K562 (cell line): Measurements from ENCODE around the gene SF3B4. TPM values are rescaled to one million over a fixed set of nuclear protein-coding genes. Genes with fewer than 3 reads are reported as not detected.

ENCODE experiments used
- ATAC-seq: fragments of 200-7000 bp; cut with Tn5 transposase; 3 replicates; pipeline ENCODE4 v1.9.1; 2020; ENCODE audit warnings: moderate library complexity
- BruUV-seq: library from RNA; stranded (reverse); fragments of 400-500 nt; replicated peaks from 2 replicates; lab custom pipeline; 2021; lab: Mats Ljungman, UMichigan
- CTCF ChIA-PET: fragments of 300-600 bp; formaldehyde crosslinking; extraction: SDS; loops from one replicate; lab custom pipeline; 2021; ENCODE audit warnings: low intra/inter-chr PET ratio; lab: Yijun Ruan, JAX
- POLR2A ChIA-PET: fragments of 300-600, 350-650 bp; sonication (Branson Sonifier 250); formaldehyde crosslinking; extraction: SDS; loops from one replicate; lab custom pipeline; 2021; ENCODE audit warnings: antibody characterized with exemption, inconsistent platforms; lab: Yijun Ruan, JAX
- DNase-seq, 4 experiments: peaks; one replicate each; pipeline versions ENCODE4 v3.0.0 to v3.0.0-alpha.2; 2011 to 2018; ENCODE audit warnings: low spot score in 3 of 4, mixed read lengths in 3 of 4; ENCODE audit errors: extremely low read depth in 1 of 4
- FAIRE-seq: peaks from 2 replicates; lab custom pipeline; 2011; peaks lifted over from hg19 to GRCh38; lab: Jason Lieb, UNC
- H2AFZ ChIP-seq: 2 replicates; pipeline ENCODE4 v1.6.0; 2011; ENCODE audit warnings: low read depth, low read length, control low read depth, inconsistent platforms
- H3K27ac ChIP-seq: fragments of 200-600 bp; 3 replicates; pipeline ENCODE4 v1.8.0; 2011; ENCODE audit warnings: low read depth, mild to moderate bottlenecking, control low read depth, inconsistent platforms, low read length, moderate library complexity, mixed read lengths; ENCODE audit errors: extremely low read depth
- H3K27me3 ChIP-seq, 2 experiments: fragments of 300-600 bp in 1 of 2; 2 replicates in 1 of 2; 3 replicates in 1 of 2; pipeline versions ENCODE4 v1.6.0 to v1.8.0; 2011; ENCODE audit warnings: inconsistent platforms in 2 of 2, low read length in 2 of 2, mild to moderate bottlenecking in 1 of 2, mixed read lengths in 1 of 2, moderate library complexity in 1 of 2; ENCODE audit not compliant: control insufficient read depth in 2 of 2, insufficient read depth in 2 of 2
- H3K36me3 ChIP-seq: fragments of 300-600 bp; 3 replicates; pipeline ENCODE4 v1.8.0; 2011; ENCODE audit warnings: mild to moderate bottlenecking, low read length, inconsistent platforms; ENCODE audit not compliant: control insufficient read depth, insufficient read depth
- H3K4me1 ChIP-seq, 2 experiments: fragments of 200-600 bp in 1 of 2; replicated peaks in 1 of 2; 2 replicates in 1 of 2; 3 replicates in 1 of 2; pipeline versions ENCODE4 v1.5.1 to v1.8.0; 2011; ENCODE audit warnings: inconsistent platforms in 2 of 2, low read length in 2 of 2, mild to moderate bottlenecking in 1 of 2, mixed read lengths in 1 of 2, moderate library complexity in 1 of 2; ENCODE audit not compliant: control insufficient read depth in 2 of 2, insufficient read depth in 2 of 2
- H3K4me2 ChIP-seq: 2 replicates; pipeline ENCODE4 v1.6.1; 2011; ENCODE audit warnings: low read length, control low read depth, inconsistent platforms, mixed read lengths; ENCODE audit not compliant: insufficient read depth
- H3K4me3 ChIP-seq: fragments of 200-600 bp; sonication (generic), shearing (Covaris generic); 2 replicates; pipeline ENCODE4 v1.5.1; 2016; ENCODE audit warnings: control low read depth, inconsistent platforms
- H3K79me2 ChIP-seq: fragments of 200-600 bp; 3 replicates; pipeline ENCODE4 v1.8.0; 2011; ENCODE audit warnings: low read length, inconsistent platforms; ENCODE audit not compliant: control insufficient read depth, insufficient read depth
- H3K9ac ChIP-seq, 2 experiments: 2 replicates each; pipeline versions ENCODE4 v1.6.0 to v1.6.1; 2011; ENCODE audit warnings: low read depth in 2 of 2, low read length in 2 of 2, control low read depth in 1 of 2, inconsistent platforms in 1 of 2, mild to moderate bottlenecking in 1 of 2, mixed read lengths in 1 of 2; ENCODE audit not compliant: insufficient read depth in 1 of 2
- H3K9me1 ChIP-seq: one replicate; pipeline ENCODE4 v1.6.0; 2011; ENCODE audit warnings: inconsistent platforms, mild to moderate bottlenecking, low read length, moderate library complexity; ENCODE audit not compliant: control insufficient read depth, insufficient read depth
- H3K9me3 ChIP-seq: replicated peaks from 2 replicates; pipeline ENCODE4 v1.5.1; 2011; ENCODE audit warnings: low read depth, low read length, inconsistent platforms; ENCODE audit not compliant: control insufficient read depth, insufficient read depth
- H4K20me1 ChIP-seq: replicated peaks from 2 replicates; pipeline ENCODE4 v1.6.1; 2011; ENCODE audit warnings: low read length, inconsistent platforms, mixed read lengths; ENCODE audit not compliant: control insufficient read depth, insufficient read depth
- E2F1 ChIP-seq: sonication (generic); formaldehyde crosslinking; IDR thresholded peaks from 2 replicates; pipeline ENCODE4 v1.8.1; 2023; ENCODE audit warnings: mild to moderate bottlenecking, missing genetic modification reagents, moderate library complexity
- MXI1 ChIP-seq: IDR thresholded peaks from 2 replicates; pipeline ENCODE4 v1.6.1; 2011; ENCODE audit warnings: low read depth, mild to moderate bottlenecking, improper control_type of control experiment, low read length
- NR4A1 ChIP-seq, 2 experiments: fragments of 250-450 bp in 1 of 2; fragments of 450-650 bp in 1 of 2; sonication (Bioruptor Pico) in 1 of 2; IDR thresholded peaks; 2 replicates each; pipeline versions ENCODE4 v1.4.0 to v1.6.1; 2016 to 2020; ENCODE audit warnings: mild to moderate bottlenecking in 2 of 2, missing compliant biosample characterization in 1 of 2, missing genetic modification characterization in 1 of 2, moderate library complexity in 1 of 2
- U2AF1 ChIP-seq: fragments of 200-400 bp; formaldehyde crosslinking; optimal IDR thresholded peaks from 2 replicates; pipeline ENCODE3; 2017; ENCODE audit warnings: mild to moderate bottlenecking, low read depth, low read length, moderate library complexity
- ZBED1 ChIP-seq: IDR thresholded peaks from 2 replicates; pipeline ENCODE4 v1.6.1; 2014
- ZBTB1 ChIP-seq: sonication (generic); formaldehyde crosslinking; IDR thresholded peaks from 2 replicates; pipeline ENCODE4 v1.8.1; 2023; ENCODE audit warnings: missing genetic modification reagents, low read depth, mild to moderate bottlenecking, borderline replicate concordance
- ZNF57 ChIP-seq: fragments of 450-650 bp; formaldehyde crosslinking; IDR thresholded peaks from 2 replicates; pipeline ENCODE4 v1.4.0; 2020; ENCODE audit warnings: mild to moderate bottlenecking, moderate library complexity
- ZNF785 ChIP-seq: fragments of 250-450 bp; sonication (Bioruptor Pico); IDR thresholded peaks from 2 replicates; pipeline ENCODE4 v1.4.0; 2020; ENCODE audit warnings: mild to moderate bottlenecking
- WGBS: fragments of 100-300 bp; shearing (Covaris generic); methylation state at CpG from one replicate; pipeline ENCODE4 v1.1.6; 2016; ENCODE audit warnings: low coverage, mixed read lengths; ENCODE audit not compliant: insufficient coverage; ENCODE audit errors: missing lambda C conversion rate; 5-methylcytosine and 5-hydroxymethylcytosine counted together
- in situ Hi-C: fragments of 300-500 bp; cut with MboI; formaldehyde crosslinking; loops from 4 replicates; pipeline ENCODE4 v1.15.0; 2018; ENCODE audit warnings: inconsistent platforms, mixed read lengths
- intact Hi-C: fragments of 100-400 bp; cut with micrococcal nuclease; formaldehyde crosslinking; loops from 2 replicates; pipeline ENCODE4 v1.14.2; 2022
- polyA plus RNA-seq, 8 experiments: library from polyadenylated mRNA; depleted of rRNA in 4 of 8; stranded (reverse) in 5 of 8; unstranded in 3 of 8; fragments of >200 nt; fragmentation: Nextera tagmentation in 2 of 8; fragmentation: Illumina TruSeq in 1 of 8; extraction: Ambion mirVana in 2 of 8; extraction: Trizol in 1 of 8; gene quantifications; 2 replicates each; pipeline versions ENCODE4 v1.2.1 to v1.2.3, GENCODE V29; 2011 to 2014; ENCODE audit warnings: inconsistent platforms in 1 of 8, missing spikeins in 1 of 8
- total RNA-seq, 7 experiments: library from RNA; depleted of rRNA in 6 of 7; stranded (reverse); fragments of >200 nt in 6 of 7; fragmentation: Illumina TruSeq in 2 of 7; extraction: Trizol in 2 of 7; gene quantifications; 2 replicates each; pipeline versions ENCODE4 v1.2.1 to v1.2.3, GENCODE V29; 2011 to 2021; ENCODE audit warnings: low replicate concordance in 1 of 7
- TF ChIP-seq, protein P1 (sequence below), 2 experiments: fragments of 450-650 bp in 1 of 2; IDR thresholded peaks; 2 replicates each; pipeline ENCODE4 v1.6.1; 2011 to 2017; ENCODE audit warnings: low read depth in 2 of 2, antibody characterized with exemption in 1 of 2, borderline replicate concordance in 1 of 2, low read length in 1 of 2, mild to moderate bottlenecking in 1 of 2, mixed read lengths in 1 of 2; ENCODE audit not compliant: control insufficient read depth in 1 of 2
- TF ChIP-seq, protein P2 (sequence below): fragments of 150-350 bp; IDR thresholded peaks from 2 replicates; pipeline ENCODE4 v1.6.1; 2014; ENCODE audit warnings: low read depth, mild to moderate bottlenecking, low read length, borderline replicate concordance

SF3B4 gene
- total and polyA plus RNA-seq, 9 of the 15 experiments (the other 6 are each of a cell fraction or from before 2014, with no cell fraction given), result 3.0 to 88.0 (median 26.1) TPM

DNA sequence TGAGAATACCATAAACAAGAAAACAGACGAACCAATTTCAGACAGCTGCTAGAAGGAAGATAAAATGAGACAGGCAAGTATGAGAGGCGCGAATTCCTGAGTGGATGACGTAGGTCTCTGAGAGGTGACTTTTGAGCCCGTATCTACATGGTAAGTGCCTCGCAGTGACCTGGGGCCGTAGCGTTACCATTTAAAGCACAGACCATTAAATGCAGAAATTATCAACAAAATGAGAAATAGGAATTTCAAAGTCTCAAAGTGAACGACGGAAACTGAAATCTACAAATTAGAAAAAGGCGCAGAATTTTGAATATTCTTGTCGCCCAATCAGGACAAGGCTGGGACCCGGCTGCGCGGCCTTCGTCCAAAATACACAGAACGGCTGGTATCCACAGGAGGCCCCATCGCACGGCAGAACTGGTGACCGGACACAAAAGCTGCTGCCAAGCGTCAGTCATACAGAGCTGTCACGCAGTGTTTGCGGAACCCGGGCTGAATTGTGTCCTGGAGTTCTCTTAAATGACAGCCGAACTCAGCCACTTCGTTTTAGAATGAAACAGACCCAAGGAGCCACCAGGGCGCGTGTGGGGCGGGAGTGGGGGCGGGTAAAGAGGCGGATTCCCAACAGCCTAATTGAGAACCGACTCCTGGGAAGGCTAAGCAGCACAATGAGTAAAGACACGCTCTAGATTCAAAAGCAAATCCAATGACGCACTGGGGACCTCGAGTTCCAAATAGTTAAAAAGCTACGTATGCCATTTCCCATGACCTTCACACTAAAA, 42.1 kb downstream of the SF3B4 start:
- ATAC-seq (peak; percentile 31), DNase-seq (peak; percentile 51 to 80 (median 56)), FAIRE-seq (peak; percentile 76)
- Histone ChIP-seq H3K27ac (peak overlapping the region; percentile 98), H2AFZ (no peak overlapping the region), H3K4me1 (peaks cover 8 to 21% of the 10 kb centered on the region in 2 experiments), H3K79me2 (peaks cover 56% of the 10 kb centered on the region), H3K9me3 (no peaks in the 10 kb centered on the region), H3K27me3 (no peaks in the 10 kb centered on the region), H3K4me2 (peak overlapping the region; percentile 88), H3K9ac (peak overlapping the region; percentile 96 to 98), H3K9me1 (no peaks in the 10 kb centered on the region), H4K20me1 (peaks cover 27% of the 10 kb centered on the region), H3K36me3 (peaks cover 9% of the 10 kb centered on the region; the same call in 2 of the 3 replicates), H3K4me3 (peak overlapping the region; percentile 64)
- no TSS peak for BruUV-seq
- POLR2A ChIA-PET, result interaction anchor here (0.7 to 5.9 kb wide), 39 partner anchors 8 to 410 kb away, joined by 3 to 71 read pairs (median 5); partner anchors contain the start of genes MTMR11, OTUD7B, PLEKHO1 and SF3B4
- in situ Hi-C loops, result loop anchor here (5.0 kb wide), 1 partner anchor 43 kb away; a partner anchor contains a TSS
- WGBS, result under 1% methylated on average over 36 of the region's 36 CpGs
- intact Hi-C loops, result no loop called here
- CTCF ChIA-PET, result no interaction called here
- no peak for TF ChIP-seq ZNF785
- TF ChIP-seq, protein P1, sequence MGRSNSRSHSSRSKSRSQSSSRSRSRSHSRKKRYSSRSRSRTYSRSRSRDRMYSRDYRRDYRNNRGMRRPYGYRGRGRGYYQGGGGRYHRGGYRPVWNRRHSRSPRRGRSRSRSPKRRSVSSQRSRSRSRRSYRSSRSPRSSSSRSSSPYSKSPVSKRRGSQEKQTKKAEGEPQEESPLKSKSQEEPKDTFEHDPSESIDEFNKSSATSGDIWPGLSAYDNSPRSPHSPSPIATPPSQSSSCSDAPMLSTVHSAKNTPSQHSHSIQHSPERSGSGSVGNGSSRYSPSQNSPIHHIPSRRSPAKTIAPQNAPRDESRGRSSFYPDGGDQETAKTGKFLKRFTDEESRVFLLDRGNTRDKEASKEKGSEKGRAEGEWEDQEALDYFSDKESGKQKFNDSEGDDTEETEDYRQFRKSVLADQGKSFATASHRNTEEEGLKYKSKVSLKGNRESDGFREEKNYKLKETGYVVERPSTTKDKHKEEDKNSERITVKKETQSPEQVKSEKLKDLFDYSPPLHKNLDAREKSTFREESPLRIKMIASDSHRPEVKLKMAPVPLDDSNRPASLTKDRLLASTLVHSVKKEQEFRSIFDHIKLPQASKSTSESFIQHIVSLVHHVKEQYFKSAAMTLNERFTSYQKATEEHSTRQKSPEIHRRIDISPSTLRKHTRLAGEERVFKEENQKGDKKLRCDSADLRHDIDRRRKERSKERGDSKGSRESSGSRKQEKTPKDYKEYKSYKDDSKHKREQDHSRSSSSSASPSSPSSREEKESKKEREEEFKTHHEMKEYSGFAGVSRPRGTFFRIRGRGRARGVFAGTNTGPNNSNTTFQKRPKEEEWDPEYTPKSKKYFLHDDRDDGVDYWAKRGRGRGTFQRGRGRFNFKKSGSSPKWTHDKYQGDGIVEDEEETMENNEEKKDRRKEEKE (IDR thresholded peaks at IDR 0.05; ENCODE audit: borderline replicate concordance in 1 of 2, control insufficient read depth in 1 of 2, low read depth in 2 of 2, low read length in 1 of 2), result peak in 1 of 2 experiments; percentile 63; a peak in 2 of 4 replicates
- TF ChIP-seq ZBTB1 (CRISPR knock-in tag), result peak; percentile 71; the same call in 1 of the 2 replicates
- peak; percentile 15; the same call in 1 of the 2 replicates for TF ChIP-seq E2F1
- TF ChIP-seq ZBED1, result peak; percentile 42; the same call in 1 of the 2 replicates
- TF ChIP-seq ZNF57 (CRISPR knock-in tag), result no peak
- TF ChIP-seq, protein P2, sequence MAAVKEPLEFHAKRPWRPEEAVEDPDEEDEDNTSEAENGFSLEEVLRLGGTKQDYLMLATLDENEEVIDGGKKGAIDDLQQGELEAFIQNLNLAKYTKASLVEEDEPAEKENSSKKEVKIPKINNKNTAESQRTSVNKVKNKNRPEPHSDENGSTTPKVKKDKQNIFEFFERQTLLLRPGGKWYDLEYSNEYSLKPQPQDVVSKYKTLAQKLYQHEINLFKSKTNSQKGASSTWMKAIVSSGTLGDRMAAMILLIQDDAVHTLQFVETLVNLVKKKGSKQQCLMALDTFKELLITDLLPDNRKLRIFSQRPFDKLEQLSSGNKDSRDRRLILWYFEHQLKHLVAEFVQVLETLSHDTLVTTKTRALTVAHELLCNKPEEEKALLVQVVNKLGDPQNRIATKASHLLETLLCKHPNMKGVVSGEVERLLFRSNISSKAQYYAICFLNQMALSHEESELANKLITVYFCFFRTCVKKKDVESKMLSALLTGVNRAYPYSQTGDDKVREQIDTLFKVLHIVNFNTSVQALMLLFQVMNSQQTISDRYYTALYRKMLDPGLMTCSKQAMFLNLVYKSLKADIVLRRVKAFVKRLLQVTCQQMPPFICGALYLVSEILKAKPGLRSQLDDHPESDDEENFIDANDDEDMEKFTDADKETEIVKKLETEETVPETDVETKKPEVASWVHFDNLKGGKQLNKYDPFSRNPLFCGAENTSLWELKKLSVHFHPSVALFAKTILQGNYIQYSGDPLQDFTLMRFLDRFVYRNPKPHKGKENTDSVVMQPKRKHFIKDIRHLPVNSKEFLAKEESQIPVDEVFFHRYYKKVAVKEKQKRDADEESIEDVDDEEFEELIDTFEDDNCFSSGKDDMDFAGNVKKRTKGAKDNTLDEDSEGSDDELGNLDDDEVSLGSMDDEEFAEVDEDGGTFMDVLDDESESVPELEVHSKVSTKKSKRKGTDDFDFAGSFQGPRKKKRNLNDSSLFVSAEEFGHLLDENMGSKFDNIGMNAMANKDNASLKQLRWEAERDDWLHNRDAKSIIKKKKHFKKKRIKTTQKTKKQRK, result no peak
- TF ChIP-seq MXI1, result peak; percentile 65; the same call in 1 of the 2 replicates
- no peak for TF ChIP-seq NR4A1 (CRISPR knock-in tag; IDR thresholded peaks at IDR 0.05)
- no peak for TF ChIP-seq NR4A1 (tag; IDR thresholded peaks at IDR 0.05)
- no peak for TF ChIP-seq U2AF1
